GM10266 (cell line): ENCODE measurements around the gene RPS16.

Experiments
- DNase-seq: peaks from one replicate; pipeline ENCODE4 v3.0.0; 2012; ENCODE audit errors: extremely low spot score
- TF ChIP-seq, protein P1 (sequence below): IDR thresholded peaks from 2 replicates; pipeline ENCODE4 v1.5.1; 2012; ENCODE audit warnings: mild to moderate bottlenecking, low read depth; ENCODE audit not compliant: control insufficient read depth, insufficient read depth; ENCODE audit errors: missing control alignments

RPS16 gene

DNA sequence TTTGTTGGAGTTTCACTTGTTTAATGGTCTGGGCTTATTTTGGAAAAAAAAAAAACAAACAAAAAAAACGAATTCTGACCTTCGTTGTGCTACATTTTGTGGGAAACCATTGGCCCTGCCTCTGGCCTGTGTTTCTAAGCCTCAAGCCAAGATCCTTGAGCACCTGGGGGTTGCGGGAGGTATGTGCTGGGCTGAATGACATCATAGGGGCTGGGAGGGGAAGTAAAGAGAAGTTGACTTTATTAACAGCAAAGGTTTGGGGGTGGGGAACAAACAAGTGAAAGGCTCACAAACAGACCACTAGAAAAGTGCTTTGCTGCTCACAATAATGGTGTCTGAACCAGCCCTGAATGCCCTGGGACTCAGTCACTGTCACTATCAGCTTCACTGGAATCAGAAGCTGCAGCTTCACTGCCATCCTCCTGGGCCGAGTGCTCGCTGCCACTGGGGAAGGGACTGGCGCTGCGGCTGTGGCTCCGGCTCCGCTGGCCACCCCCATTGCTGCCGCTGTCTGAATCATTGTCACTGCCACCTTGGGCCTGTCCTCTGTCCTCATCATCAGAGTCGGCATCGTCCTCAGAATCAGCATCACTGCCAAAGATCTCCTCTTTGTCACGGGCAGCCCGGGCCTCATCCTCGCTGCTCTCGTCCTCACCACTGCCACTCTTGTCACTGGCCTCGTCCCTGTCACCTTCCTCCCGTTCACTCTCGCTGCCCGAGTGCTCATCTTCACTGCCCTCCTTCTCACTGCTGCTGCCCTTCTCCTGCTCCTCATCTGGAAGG is 49.9 kb downstream of the RPS16 start:
- TF ChIP-seq, protein P1, sequence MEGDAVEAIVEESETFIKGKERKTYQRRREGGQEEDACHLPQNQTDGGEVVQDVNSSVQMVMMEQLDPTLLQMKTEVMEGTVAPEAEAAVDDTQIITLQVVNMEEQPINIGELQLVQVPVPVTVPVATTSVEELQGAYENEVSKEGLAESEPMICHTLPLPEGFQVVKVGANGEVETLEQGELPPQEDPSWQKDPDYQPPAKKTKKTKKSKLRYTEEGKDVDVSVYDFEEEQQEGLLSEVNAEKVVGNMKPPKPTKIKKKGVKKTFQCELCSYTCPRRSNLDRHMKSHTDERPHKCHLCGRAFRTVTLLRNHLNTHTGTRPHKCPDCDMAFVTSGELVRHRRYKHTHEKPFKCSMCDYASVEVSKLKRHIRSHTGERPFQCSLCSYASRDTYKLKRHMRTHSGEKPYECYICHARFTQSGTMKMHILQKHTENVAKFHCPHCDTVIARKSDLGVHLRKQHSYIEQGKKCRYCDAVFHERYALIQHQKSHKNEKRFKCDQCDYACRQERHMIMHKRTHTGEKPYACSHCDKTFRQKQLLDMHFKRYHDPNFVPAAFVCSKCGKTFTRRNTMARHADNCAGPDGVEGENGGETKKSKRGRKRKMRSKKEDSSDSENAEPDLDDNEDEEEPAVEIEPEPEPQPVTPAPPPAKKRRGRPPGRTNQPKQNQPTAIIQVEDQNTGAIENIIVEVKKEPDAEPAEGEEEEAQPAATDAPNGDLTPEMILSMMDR = no peak

DNA sequence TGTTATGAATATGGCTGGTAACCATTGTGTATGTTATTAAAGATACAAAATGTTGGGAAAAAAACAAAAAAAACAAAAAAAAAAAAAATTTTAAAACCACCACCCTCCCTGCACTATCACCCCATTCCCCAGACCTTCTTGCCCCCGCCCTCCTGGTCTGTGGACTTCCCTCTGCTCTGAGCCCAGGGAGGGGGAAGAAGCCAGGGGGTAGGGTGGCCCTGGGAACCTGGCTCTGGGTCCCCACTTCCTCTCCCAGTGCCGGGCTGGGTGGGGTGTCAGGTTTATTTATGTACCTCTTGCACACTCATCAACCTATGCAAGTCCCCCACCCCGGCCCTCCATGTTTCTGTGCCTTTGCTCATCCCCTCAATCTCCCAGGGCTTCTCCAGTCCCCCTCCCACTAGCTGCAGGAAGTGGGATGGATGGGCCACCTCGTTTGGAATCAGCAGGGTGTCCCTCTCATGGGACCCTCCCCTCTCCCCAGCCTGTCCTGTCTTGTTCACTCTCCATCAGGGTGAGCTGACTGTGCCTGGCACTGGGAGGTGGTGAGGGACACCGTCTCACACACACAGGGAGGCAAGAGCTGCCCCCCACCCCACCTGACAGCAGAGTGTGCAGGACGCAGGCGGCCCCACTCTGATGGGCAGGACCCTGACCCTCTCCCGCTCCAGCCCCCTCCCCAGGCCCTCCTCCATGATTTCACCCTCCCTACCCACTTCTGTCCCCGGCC is 50.7 kb downstream of the RPS16 start:
- no peak for DNase-seq
- TF ChIP-seq, protein P1 = no peak

More for the DNA sequence above, 49.9 kb downstream of the RPS16 start:
- DNase-seq = no peak
